ENCODE measurements around the gene OTUB2.

OTUB2 gene

GRCh38 chr14:94089479-94089878 lies 63.3 kb downstream of the OTUB2 start:
- Histone ChIP-seq H3K9ac (ENCODE audit: low read depth in 1 of 2, low read length in 2 of 2) (no peak overlapping the region), H3K9me3 (ENCODE audit: control insufficient read depth in 1 of 2, low read length in 2 of 2) (no peaks in the 10 kb centered on the region), H3K27ac (ENCODE audit: low read depth, low read length) (no peak overlapping the region), H3K4me1 (ENCODE audit: control insufficient read depth in 1 of 2, insufficient read depth in 2 of 2, low read length in 2 of 2) (no peaks in the 10 kb centered on the region), H3K27me3 (ENCODE audit: control insufficient read depth in 1 of 2, insufficient read depth in 2 of 2, low read length in 2 of 2) (no peaks in the 10 kb centered on the region), H3K4me3 (ENCODE audit: low read depth in 1 of 2, low read length in 2 of 2) (no peak overlapping the region), H3K36me3 (ENCODE audit: control insufficient read depth in 1 of 2, insufficient read depth in 2 of 2, low read length in 2 of 2) (no peaks in the 10 kb centered on the region)

GRCh38 chr14:94093418-94093817 lies 67.3 kb downstream of the OTUB2 start:
- Histone ChIP-seq H3K27me3 (ENCODE audit: control insufficient read depth in 1 of 2, insufficient read depth in 2 of 2, low read length in 2 of 2) (no peaks in the 10 kb centered on the region), H3K4me3 (ENCODE audit: low read depth in 1 of 2, low read length in 2 of 2) (no peak overlapping the region), H3K4me1 (ENCODE audit: control insufficient read depth in 1 of 2, insufficient read depth in 2 of 2, low read length in 2 of 2) (no peaks in the 10 kb centered on the region), H3K36me3 (ENCODE audit: control insufficient read depth in 1 of 2, insufficient read depth in 2 of 2, low read length in 2 of 2) (no peaks in the 10 kb centered on the region), H3K9ac (ENCODE audit: low read depth in 1 of 2, low read length in 2 of 2) (no peak overlapping the region), H3K9me3 (ENCODE audit: control insufficient read depth in 1 of 2, low read length in 2 of 2) (no peaks in the 10 kb centered on the region), H3K27ac (ENCODE audit: low read depth, low read length) (no peak overlapping the region)

GRCh38 chr14:94097091-94097490 lies 71.0 kb downstream of the OTUB2 start:
- no peaks in the 10 kb centered on the region for H3K36me3 ChIP-seq (ENCODE audit: control insufficient read depth in 1 of 2, insufficient read depth in 2 of 2, low read length in 2 of 2)

More at GRCh38 chr14:94097091-94097490, 71.0 kb downstream of the OTUB2 start:
- H3K9ac ChIP-seq (ENCODE audit: low read depth in 1 of 2, low read length in 2 of 2), result no peak overlapping the region
- H3K4me1 ChIP-seq (ENCODE audit: control insufficient read depth in 1 of 2, insufficient read depth in 2 of 2, low read length in 2 of 2), result no peaks in the 10 kb centered on the region
- H3K27ac ChIP-seq (ENCODE audit: low read depth, low read length), result no peak overlapping the region
- H3K9me3 ChIP-seq (ENCODE audit: control insufficient read depth in 1 of 2, low read length in 2 of 2), result no peaks in the 10 kb centered on the region
- no peak overlapping the region for H3K4me3 ChIP-seq (ENCODE audit: low read depth in 1 of 2, low read length in 2 of 2)
- no peaks in the 10 kb centered on the region for H3K27me3 ChIP-seq (ENCODE audit: control insufficient read depth in 1 of 2, insufficient read depth in 2 of 2, low read length in 2 of 2)

All from duodenal mucosa (tissue), 2 donors.